Myocyte (in vitro differentiated cells): Measurements from ENCODE around the gene LCN9. TPM values are rescaled to one million over a fixed set of nuclear protein-coding genes. Genes with fewer than 3 reads are reported as not detected.

Experiments
- DNase-seq: peaks from one replicate; pipeline ENCODE4 v3.0.0-alpha.2; 2012; ENCODE audit warnings: low read depth
- polyA plus RNA-seq: library from polyadenylated mRNA; unstranded; fragments of >200 nt; gene quantifications from one replicate; pipeline ENCODE4 v1.2.1, GENCODE V29; 2012; ENCODE audit warnings: missing spikeins
- total RNA-seq: library from RNA; depleted of rRNA; stranded (reverse); fragments of >200 nt; gene quantifications from 2 replicates; pipeline ENCODE4 v1.2.3, GENCODE V29; 2014

The LCN9 gene, protein sequence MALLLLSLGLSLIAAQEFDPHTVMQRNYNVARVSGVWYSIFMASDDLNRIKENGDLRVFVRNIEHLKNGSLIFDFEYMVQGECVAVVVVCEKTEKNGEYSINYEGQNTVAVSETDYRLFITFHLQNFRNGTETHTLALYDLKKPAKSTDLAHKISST
- total RNA-seq = not detected in 2 replicates
- not detected for polyA plus RNA-seq

GRCh38 chr9:135662758-135663450 lies at the start of gene LCN9:
Gene LCN9 (plus strand): TSS chr9:135663309. CDS start chr9:135663322, 13 bp downstream.
- no peak for DNase-seq

- no peak for DNase-seq
Measured at GRCh38 chr9:135613946-135614805, 48.9 kb upstream of the LCN9 start.

GRCh38 chr9:135614821-135615665 lies 48.1 kb upstream of the LCN9 start:
- DNase-seq = no peak

GRCh38 chr9:135615666-135616618 lies 47.2 kb upstream of the LCN9 start:
- no peak for DNase-seq

DNA sequence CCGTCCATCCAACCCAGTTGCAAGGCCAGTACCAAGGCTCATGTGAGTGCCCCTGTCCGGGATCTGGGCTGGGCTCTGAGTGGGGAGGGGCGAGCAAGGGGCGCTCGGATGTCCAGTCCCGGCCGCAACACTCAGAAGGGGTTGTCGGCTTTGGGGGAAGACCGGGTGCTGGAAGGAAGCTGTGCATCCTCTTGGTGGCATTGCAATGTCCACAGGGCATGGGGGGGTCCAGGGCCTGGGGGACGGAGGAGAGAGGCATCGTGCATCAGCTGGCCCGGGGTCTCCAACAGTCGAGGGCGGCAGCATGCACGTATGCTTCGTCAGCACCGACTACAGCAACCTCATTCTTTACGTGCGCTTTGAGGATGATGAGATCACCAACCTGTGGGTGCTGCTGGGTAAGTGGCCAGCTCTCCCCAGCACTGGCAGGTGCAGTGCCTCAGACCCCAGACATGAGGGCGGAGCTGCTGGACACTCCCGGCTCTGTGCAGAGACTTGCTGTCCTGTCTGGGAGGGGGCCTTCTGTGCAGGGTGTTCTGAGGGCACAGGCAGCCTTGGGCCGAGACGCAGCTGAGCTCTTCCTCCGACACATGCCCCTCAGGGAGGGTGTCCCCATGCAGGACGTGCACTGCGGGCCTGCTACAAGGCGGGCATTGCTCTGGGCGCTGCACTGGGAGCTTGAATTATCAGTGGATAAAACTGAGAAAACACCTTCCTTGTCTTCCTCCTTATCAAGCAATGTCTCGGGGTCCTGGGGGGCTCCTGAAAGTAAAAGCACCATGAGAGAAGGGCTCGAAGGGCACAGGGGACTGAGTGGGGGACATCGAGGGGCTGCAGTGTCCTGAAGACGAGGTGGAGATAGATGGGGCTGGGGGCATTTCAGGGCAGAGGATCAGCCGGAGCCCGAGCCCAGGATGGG lies 46.2 kb upstream of the LCN9 start:
- DNase-seq = no peak

GRCh38 chr9:135617538-135617900 lies 45.6 kb upstream of the LCN9 start:
- no peak for DNase-seq

GRCh38 chr9:135617991-135618411 lies 45.1 kb upstream of the LCN9 start:
- no peak for DNase-seq

DNA sequence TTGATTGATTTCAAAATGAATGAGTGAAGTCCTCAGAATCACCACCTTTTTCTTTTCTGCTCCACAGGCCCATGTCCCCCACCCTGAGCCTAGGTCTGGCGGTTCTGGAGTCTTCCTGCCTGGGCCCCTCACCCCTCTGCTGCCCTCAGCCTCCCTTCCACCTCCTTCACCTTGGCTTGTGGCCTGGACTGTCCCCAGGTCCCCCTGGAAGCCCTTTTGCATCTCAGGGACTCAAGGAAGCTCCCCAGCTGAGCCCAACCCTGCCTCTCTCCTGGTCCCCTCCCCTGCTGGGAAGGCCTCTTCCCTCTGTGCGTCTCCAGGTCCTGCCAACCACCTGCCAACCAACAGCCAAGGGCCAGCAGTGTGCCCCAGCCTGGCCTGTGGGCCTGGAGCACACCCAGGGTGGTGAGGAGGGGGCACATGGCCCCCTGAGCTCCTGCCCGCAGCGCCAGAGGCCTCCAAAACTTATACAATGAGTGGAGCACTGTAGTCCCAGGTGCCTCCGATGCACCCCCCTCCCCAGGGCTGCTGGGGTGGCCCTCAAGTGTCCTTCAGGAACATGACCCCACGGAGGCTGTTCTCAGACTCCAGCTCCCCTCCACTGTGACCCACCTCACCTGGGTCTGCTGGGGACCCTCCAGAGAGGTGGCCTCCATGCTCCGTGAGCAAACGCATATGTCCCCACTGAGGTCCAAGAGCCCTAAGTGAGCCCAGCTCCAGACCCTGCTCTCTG lies 44.1 kb upstream of the LCN9 start:
- no peak for DNase-seq

DNA sequence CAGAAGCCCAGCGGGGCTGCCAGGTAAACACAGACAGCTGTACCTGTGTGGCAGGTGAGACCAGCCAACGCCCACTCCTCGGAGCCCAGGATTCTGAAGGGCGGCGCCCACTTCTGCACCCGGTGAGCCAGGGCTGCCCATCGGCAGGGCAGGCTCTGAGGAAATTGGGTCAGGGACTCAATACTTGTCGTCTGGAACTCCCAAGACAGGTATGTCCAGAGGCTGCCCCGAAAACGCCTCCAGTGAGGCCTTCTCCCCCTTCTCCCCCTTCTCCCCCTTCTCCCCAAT lies 43.6 kb upstream of the LCN9 start:
- DNase-seq = no peak

DNA sequence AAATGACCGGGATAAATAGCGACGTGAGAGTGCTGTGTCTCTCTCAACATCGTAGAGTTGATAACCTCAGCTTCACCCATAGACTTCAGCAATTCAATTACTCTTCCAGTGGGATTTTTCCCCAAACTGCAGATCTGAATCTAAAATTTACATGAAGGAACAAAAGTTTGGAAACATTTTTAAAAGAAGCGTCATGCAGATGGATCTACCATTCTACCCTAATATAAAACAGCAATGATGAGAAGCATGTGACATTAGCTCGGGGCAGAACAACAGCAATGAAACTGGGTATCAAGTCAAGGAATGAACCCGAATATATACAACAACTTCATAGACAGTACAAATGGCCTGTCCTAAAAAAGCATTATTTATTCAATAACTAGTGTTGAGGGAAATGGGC lies 42.6 kb upstream of the LCN9 start:
- no peak for DNase-seq

DNA sequence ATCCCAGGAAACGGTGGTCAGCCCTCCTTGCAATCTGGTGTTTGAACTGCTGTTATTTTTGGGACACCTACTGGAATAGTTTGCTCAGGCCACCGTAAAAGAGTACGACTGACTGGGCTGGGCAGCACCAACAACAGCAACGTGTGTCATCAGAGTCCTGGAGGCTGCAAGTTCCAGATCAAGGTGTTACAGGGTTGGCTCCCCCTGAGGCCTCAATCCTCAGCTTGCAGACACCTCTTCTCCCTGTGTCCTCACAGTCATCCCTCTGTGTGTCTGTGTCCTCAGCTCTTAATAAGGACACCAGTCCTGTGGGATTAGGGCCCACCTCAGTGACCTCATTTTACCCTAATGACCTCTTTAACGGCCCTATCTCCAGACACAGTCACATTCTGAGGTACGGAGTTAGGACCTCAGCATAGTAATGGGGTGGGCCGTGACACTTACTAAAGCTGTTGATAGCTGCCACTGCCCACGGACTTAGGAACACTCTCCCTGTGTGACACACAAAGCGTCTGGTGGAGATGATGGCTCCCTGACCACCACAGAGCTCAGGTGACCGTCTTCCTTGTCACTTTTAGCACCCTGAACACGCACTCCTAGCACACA lies 40.6 kb upstream of the LCN9 start:
- no peak for DNase-seq

GRCh38 chr9:135624282-135624681 lies 38.8 kb upstream of the LCN9 start:
- no peak for DNase-seq

GRCh38 chr9:135632841-135633240 lies 30.3 kb upstream of the LCN9 start:
- no peak for DNase-seq

DNA sequence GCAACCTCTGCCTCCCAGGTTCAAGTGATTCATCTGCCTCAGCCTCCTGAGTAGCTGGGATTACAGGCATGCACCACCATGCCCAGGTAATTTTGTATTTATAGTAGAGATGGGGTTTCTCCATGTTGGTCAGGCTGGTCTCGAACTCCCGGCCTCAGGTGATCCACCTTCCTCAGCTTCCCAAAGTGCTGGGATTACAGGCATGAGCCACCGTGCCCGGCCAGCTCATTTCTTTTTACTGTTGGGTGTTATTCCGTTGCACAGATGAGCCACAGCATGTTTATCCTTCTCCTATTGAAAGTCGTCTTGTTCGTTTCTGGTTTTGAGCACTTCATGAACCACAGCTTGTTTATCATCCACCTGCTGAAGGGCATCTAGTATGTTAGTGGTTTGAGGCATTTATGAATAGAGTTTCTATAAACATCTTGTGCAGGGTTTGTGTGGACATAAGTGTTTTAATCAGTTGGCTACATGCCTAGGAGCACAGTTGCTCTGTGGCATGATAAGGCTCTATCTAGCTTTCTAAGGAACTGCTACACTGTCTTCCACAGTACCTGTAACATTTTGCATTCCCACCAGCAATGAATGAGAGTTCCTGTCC lies 26.1 kb upstream of the LCN9 start:
- DNase-seq = peak; percentile 57

DNA sequence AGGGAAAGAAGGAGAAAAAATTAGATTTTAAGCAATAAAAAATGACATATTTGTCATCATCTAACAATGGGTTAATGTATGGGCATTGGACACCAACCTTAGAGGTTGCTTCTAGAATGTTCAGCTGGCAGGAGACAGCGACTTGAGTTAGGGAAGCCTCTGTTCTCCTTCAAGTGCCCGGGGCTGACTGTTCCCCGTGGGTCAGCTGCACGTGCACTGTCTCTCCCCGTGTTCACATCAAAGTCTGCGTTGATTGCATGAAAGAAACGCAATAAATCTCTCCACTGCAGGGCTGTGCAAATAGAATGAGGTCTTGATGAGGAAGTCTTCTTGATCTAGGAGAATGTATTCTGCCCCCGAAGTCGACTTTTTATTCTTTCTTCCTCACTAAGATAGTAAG lies 23.9 kb upstream of the LCN9 start, which contains the start of gene GLT6D1:
TSS of gene GLT6D1 (minus strand) at position 345 of the 400 bp plus-strand sequence. CDS start 353 bp downstream, outside the sequence.
- no peak for DNase-seq

DNA sequence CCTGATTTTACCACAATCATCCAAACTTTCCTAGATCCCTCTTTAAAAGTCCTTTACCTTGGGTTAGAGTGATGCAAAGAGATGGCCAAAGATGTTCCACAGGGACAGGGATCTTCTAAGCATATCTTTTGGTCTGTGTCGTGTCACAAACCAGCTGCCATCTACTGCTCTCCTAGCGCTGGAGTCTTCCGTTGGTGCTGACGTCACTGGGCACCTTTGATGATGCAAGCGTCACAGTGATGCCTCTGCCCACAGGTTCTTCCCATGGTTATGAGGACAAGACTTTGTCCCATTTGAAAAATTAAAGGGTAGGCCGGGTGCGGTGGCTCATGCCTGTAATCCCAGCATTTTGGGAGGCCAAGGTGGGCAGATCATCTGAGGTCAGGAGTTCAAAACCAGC lies 22.1 kb upstream of the LCN9 start:
- DNase-seq = no peak

DNA sequence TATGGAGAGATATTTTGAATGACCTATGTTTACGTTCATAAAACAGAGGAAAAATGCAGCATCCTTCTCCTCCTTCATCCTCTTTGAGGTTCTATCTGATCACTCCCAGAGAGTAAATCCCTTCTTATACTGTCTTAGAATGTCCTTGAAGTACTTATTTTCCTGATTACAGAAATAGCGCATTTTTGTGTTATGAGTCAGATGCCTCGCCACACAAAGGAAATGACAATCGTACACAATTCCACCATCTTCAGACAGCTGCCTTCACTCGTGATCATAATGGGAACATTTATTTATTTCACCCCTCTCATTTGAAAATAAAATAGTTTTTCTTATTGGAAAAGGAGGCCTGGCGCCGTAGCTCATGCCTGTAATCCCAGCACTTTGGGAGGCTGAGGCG lies 21.4 kb upstream of the LCN9 start:
- DNase-seq = peak; percentile 49
